T47D (cell line): Measurements from ENCODE around the gene RALGPS1.

Source experiments
- DNase-seq, 2 experiments: peaks; one replicate each; pipeline versions ENCODE4 v3.0.0 to v3.0.0-alpha.2; 2011 to 2012; ENCODE audit warnings: low read depth in 1 of 2, low spot score in 1 of 2
- JUND ChIP-seq: IDR thresholded peaks from 2 replicates; pipeline ENCODE4 v1.6.1; 2012; ENCODE audit warnings: low read depth
- in situ Hi-C: cut with HindIII; loops from 2 replicates; pipeline ENCODE4 v1.10.0; 2016; ENCODE audit warnings: low sequenced_read_pairs, low pct_unique_long_range_greater_than_20kb

The RALGPS1 gene

GRCh38 chr9:126989847-126990842, 75.6 kb downstream of the RALGPS1 start:
- no peak for TF ChIP-seq JUND
- in situ Hi-C loops = no loop called here
- DNase-seq = no peak

GRCh38 chr9:126991183-126991582, 76.6 kb downstream of the RALGPS1 start:
- no peak for DNase-seq
- no peak for TF ChIP-seq JUND
- in situ Hi-C loops = no loop called here

GRCh38 chr9:126992427-126992826, 77.8 kb downstream of the RALGPS1 start:
- DNase-seq = no peak
- in situ Hi-C loops = no loop called here
- TF ChIP-seq JUND = no peak

- DNase-seq = no peak
- TF ChIP-seq JUND = no peak
- in situ Hi-C loops = no loop called here
These were observed 84.9 kb downstream of the RALGPS1 start for GRCh38 chr9:126999315-127000068.

GRCh38 chr9:127004946-127005769, 90.6 kb downstream of the RALGPS1 start:
- in situ Hi-C loops = no loop called here
- DNase-seq = peak in 1 of 2 experiments; percentile 69
- no peak for TF ChIP-seq JUND

GRCh38 chr9:127005770-127006314, 91.3 kb downstream of the RALGPS1 start:
- TF ChIP-seq JUND = no peak
- in situ Hi-C loops = no loop called here
- no peak for DNase-seq

- in situ Hi-C loops = no loop called here
- TF ChIP-seq JUND = no peak
- DNase-seq = no peak
These were observed 93.1 kb downstream of the RALGPS1 start for GRCh38 chr9:127007638-127008037.

GRCh38 chr9:127008076-127008475, 93.5 kb downstream of the RALGPS1 start:
- DNase-seq = no peak
- in situ Hi-C loops = no loop called here
- TF ChIP-seq JUND = no peak

GRCh38 chr9:127011772-127012171, 97.2 kb downstream of the RALGPS1 start:
- in situ Hi-C loops = no loop called here
- TF ChIP-seq JUND = no peak
- no peak for DNase-seq

GRCh38 chr9:127012250-127012649, 97.7 kb downstream of the RALGPS1 start:
- no peak for DNase-seq
- no peak for TF ChIP-seq JUND
- in situ Hi-C loops = no loop called here

- no peak for DNase-seq
- TF ChIP-seq JUND = no peak
- in situ Hi-C loops = no loop called here
These were observed 99.0 kb downstream of the RALGPS1 start for GRCh38 chr9:127013597-127013996.
